GM12801 (cell line): ENCODE data around the gene FUCA1.

ENCODE experiments used
- CTCF ChIP-seq: IDR thresholded peaks from one replicate; pipeline ENCODE4 v1.5.1; 2011; ENCODE audit warnings: control low read depth; ENCODE audit not compliant: insufficient read length; ENCODE audit errors: extremely low read depth

FUCA1 gene

GRCh38 chr1:23801876-23802275, 66.2 kb downstream of the FUCA1 start:
- TF ChIP-seq CTCF: no peak

GRCh38 chr1:23801338-23801748, 66.7 kb downstream of the FUCA1 start:
- no peak for TF ChIP-seq CTCF

GRCh38 chr1:23800400-23801337, 67.4 kb downstream of the FUCA1 start, which contains the start of gene GALE:
GALE (minus strand) TSS chr1:23800754; CDS start chr1:23799007, 1,747 bp downstream.
- TF ChIP-seq CTCF: no peak

- no peak for TF ChIP-seq CTCF
Measured at GRCh38 chr1:23799570-23800399, 68.3 kb downstream of the FUCA1 start.

GRCh38 chr1:23799255-23799569, 68.9 kb downstream of the FUCA1 start:
- no peak for TF ChIP-seq CTCF

GRCh38 chr1:23798662-23799142, 69.4 kb downstream of the FUCA1 start:
- TF ChIP-seq CTCF: no peak
